K562 (cell line): ENCODE data around the gene EBI3. TPM values are rescaled to one million over a fixed set of nuclear protein-coding genes. Genes with fewer than 3 reads are reported as not detected.

Source experiments
- HDAC2 ChIP-seq: fragments of 450-650 bp; IDR thresholded peaks from 2 replicates; pipeline ENCODE4 v1.6.1; 2016; ENCODE audit warnings: mild to moderate bottlenecking
- MAZ ChIP-seq, 2 experiments: fragments of 450-650 bp in 1 of 2; sonication (generic) in 1 of 2; formaldehyde crosslinking; IDR thresholded peaks in 1 of 2; conservative IDR thresholded peaks in 1 of 2; 2 replicates each; pipeline versions ENCODE4 v1.4.0 to v1.5.0; 2020; ENCODE audit warnings: mild to moderate bottlenecking in 1 of 2, missing genetic modification reagents in 1 of 2
- PRDM10 ChIP-seq: fragments of 450-650 bp; IDR thresholded peaks from 2 replicates; pipeline ENCODE4 v1.6.1; 2018; ENCODE audit not compliant: partially characterized antibody
- polyA plus RNA-seq, 8 experiments: library from polyadenylated mRNA; depleted of rRNA in 4 of 8; stranded (reverse) in 5 of 8; unstranded in 3 of 8; fragments of >200 nt; fragmentation: Nextera tagmentation in 2 of 8; fragmentation: Illumina TruSeq in 1 of 8; extraction: Ambion mirVana in 2 of 8; extraction: Trizol in 1 of 8; gene quantifications; 2 replicates each; pipeline versions ENCODE4 v1.2.1 to v1.2.3, GENCODE V29; 2011 to 2014; ENCODE audit warnings: inconsistent platforms in 1 of 8, missing spikeins in 1 of 8
- total RNA-seq, 7 experiments: library from RNA; depleted of rRNA in 6 of 7; stranded (reverse); fragments of >200 nt in 6 of 7; fragmentation: Illumina TruSeq in 2 of 7; extraction: Trizol in 2 of 7; gene quantifications; 2 replicates each; pipeline versions ENCODE4 v1.2.1 to v1.2.3, GENCODE V29; 2011 to 2021; ENCODE audit warnings: low replicate concordance in 1 of 7
- TF ChIP-seq, protein P1 (sequence below), 2 experiments: fragments of 450-650 bp in 1 of 2; sonication (generic) in 1 of 2; formaldehyde crosslinking in 1 of 2; IDR thresholded peaks in 1 of 2; conservative IDR thresholded peaks in 1 of 2; 2 replicates each; pipeline versions ENCODE4 v1.6.1 to v1.8.1; 2016 to 2023; ENCODE audit warnings: mild to moderate bottlenecking in 2 of 2, moderate library complexity in 2 of 2, inconsistent platforms in 1 of 2, missing genetic modification reagents in 1 of 2

EBI3 gene
- total and polyA plus RNA-seq, 9 of the 15 experiments (the other 6 are each of a cell fraction or from before 2014, with no cell fraction given) = 0.08 to 0.35 (median 0.22) TPM; not detected in 6

- TF ChIP-seq PRDM10 = peak; percentile 82
- peak in 1 of 2 experiments; percentile 81; a peak in 2 of 4 replicates for TF ChIP-seq MAZ (CRISPR knock-in tag; conservative IDR thresholded peaks at IDR 0.05 in 1 of 2, IDR thresholded peaks at IDR 0.05 in 1 of 2)
- TF ChIP-seq, protein P1, sequence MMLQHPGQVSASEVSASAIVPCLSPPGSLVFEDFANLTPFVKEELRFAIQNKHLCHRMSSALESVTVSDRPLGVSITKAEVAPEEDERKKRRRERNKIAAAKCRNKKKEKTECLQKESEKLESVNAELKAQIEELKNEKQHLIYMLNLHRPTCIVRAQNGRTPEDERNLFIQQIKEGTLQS (IDR thresholded peaks at IDR 0.05) = 0 out of 2 replicates have a peak, but pooled peaks have one; percentile 13
- TF ChIP-seq, protein P1 (CRISPR knock-in tag; conservative IDR thresholded peaks at IDR 0.05) = no peak
- TF ChIP-seq HDAC2 = peak; percentile 26; the same call in 1 of the 2 replicates
Observed at GRCh38 chr19:4229179-4229931, at the start of gene EBI3 (continued).
